GM06990 (cell line): ENCODE data around the gene ZNF195.
"Not testable (repeated sequence)": the region's sequence is repeated elsewhere in the genome, so short reads cannot be mapped to it uniquely, and the experiment has no call there.

Experiments
- DNase-seq: peaks from one replicate; pipeline ENCODE4 v3.0.0-alpha.2; 2011; ENCODE audit not compliant: insufficient read length; ENCODE audit errors: extremely low read depth
- H3K27me3 ChIP-seq: replicated peaks from 2 replicates; pipeline ENCODE4 v1.6.0; 2011; ENCODE audit warnings: low read length; ENCODE audit not compliant: control insufficient read depth, insufficient read depth
- H3K36me3 ChIP-seq: 2 replicates; pipeline ENCODE4 v1.5.1; 2011; ENCODE audit warnings: low read length; ENCODE audit not compliant: control insufficient read depth, insufficient read depth
- H3K4me3 ChIP-seq: replicated peaks from 2 replicates; pipeline ENCODE4 v1.5.1; 2011; ENCODE audit warnings: low read depth, mild to moderate bottlenecking, control low read depth, low read length

Gene ZNF195

DNA sequence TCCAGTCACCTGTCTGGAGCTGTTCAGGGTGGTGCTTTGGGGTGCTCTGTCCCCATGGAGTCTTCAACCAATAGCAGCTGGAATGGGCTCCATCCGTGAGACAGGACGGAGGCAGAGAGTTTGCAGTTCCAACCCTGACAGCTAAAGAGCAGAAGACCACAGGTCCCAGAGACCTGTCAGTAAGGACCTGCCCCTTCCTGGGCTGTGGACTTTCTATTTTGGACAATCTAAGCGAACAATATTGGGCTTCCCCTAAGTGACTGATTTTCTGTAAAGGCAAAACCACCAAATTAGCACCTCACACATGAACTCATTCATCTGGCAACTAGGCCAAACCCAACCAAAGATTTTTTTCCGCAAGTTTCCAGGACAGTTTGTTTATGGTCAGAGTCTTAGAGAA is 50.4 kb downstream of the ZNF195 start:
- not testable (repeated sequence) for H3K36me3 ChIP-seq, H3K27me3 ChIP-seq, H3K4me3 ChIP-seq, DNase-seq

DNA sequence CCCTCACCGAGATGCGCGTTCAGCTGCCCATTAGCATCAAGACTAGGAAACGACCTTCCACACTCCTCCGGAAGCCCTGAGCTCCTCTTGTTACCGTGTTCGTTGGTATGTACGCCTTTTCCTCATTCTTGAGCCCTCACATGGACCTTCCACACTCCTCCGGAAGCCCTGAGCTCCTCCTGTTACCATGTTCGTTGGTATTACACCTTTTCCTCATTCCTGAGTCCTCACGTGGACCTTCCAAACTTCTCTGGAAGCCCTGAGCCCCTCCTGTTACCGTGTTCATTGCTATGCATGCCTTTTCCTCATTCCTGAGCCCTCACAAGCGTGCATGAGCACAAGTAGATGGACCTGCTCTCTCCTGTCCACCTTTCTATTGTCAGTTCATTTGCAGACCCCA is 52.5 kb downstream of the ZNF195 start:
- not testable (repeated sequence) for H3K36me3 ChIP-seq, H3K27me3 ChIP-seq, DNase-seq, H3K4me3 ChIP-seq

DNA sequence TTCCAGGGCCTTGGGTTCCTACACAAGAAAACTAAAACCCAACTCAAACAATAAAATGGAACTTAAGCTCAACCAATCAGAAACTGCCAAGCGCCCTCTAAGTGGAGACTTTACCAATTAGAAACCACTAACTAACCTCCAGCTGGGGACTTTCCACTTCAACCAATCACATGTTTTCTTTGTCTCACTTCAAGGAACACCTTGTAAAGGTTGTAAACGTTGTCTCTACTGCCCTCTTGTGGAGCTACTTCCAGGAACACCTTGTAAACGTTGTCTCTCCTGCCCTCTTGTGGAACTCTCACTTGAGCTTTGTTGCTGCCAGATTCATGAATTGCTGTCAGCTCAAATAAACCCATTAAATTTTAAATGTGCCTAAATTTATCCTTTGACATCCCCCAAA is 54.2 kb downstream of the ZNF195 start:
- not testable (repeated sequence) for H3K4me3 ChIP-seq, H3K27me3 ChIP-seq, H3K36me3 ChIP-seq, DNase-seq
